CD4-positive, alpha-beta T cell (primary cell): ENCODE results near the gene LITAF. TPM values are rescaled to one million over a fixed set of nuclear protein-coding genes. Genes with fewer than 3 reads are reported as not detected.

Experiments
- ATAC-seq: fragments of 200-7000 bp; cut with Tn5 transposase; one replicate; pipeline ENCODE4 v1.10.0; 2022; ENCODE audit warnings: mild to moderate bottlenecking; ENCODE audit not compliant: poor library complexity
- CTCF ChIA-PET: fragments of 350-600 bp; sonication (Branson Sonifier 250); formaldehyde crosslinking; loops from one replicate; lab custom pipeline; 2021; ENCODE audit warnings: antibody characterized with exemption, inconsistent platforms; lab: Charles Lee
- POLR2A ChIA-PET: fragments of 350-600 bp; sonication (Branson Sonifier 250); formaldehyde crosslinking; loops from one replicate; lab custom pipeline; 2021; ENCODE audit warnings: antibody characterized with exemption, inconsistent platforms; lab: Charles Lee
- DNase-seq, 14 experiments: peaks; one replicate each; pipeline ENCODE4 v3.0.0-alpha.2; 2013 to 2020; ENCODE audit warnings: mixed read lengths in 2 of 14
- H3K27ac ChIP-seq, 2 donors: one replicate each; pipeline versions ENCODE4 v1.5.1 to v1.7.0; 2013; ENCODE audit warnings: low read length in 2 of 2, low read depth in 1 of 2, mild to moderate bottlenecking in 1 of 2
- H3K27me3 ChIP-seq, 2 experiments: 1 replicate in 1 of 2; 2 replicates in 1 of 2; pipeline versions ENCODE4 v1.6.1 to v1.7.0; 2013; ENCODE audit warnings: low read length in 2 of 2, control low read depth in 1 of 2, mild to moderate bottlenecking in 1 of 2, moderate library complexity in 1 of 2; ENCODE audit not compliant: insufficient read depth in 2 of 2, control insufficient read depth in 1 of 2
- H3K36me3 ChIP-seq: one replicate; pipeline ENCODE4 v1.6.1; 2013; ENCODE audit warnings: low read length, control low read depth; ENCODE audit not compliant: insufficient read depth
- H3K4me1 ChIP-seq: one replicate; pipeline ENCODE4 v1.6.1; 2013; ENCODE audit warnings: low read length, control low read depth; ENCODE audit not compliant: insufficient read depth
- H3K4me3 ChIP-seq: one replicate; pipeline ENCODE4 v1.5.1; 2013; ENCODE audit warnings: mild to moderate bottlenecking, low read length, moderate library complexity
- H3K9me3 ChIP-seq, 2 experiments: 1 replicate in 1 of 2; 2 replicates in 1 of 2; pipeline versions ENCODE4 v1.6.1 to v1.7.0; 2013; ENCODE audit warnings: low read length in 2 of 2, mild to moderate bottlenecking in 2 of 2, control low read depth in 1 of 2, moderate library complexity in 1 of 2; ENCODE audit not compliant: control insufficient read depth in 1 of 2, insufficient read depth in 1 of 2
- H3K27ac Mint-ChIP-seq: one replicate; pipeline ENCODE4 v1.8.0; 2020; ENCODE audit warnings: mixed read lengths
- H3K27me3 Mint-ChIP-seq: one replicate; pipeline ENCODE4 v1.8.0; 2021; ENCODE audit warnings: mixed read lengths
- H3K36me3 Mint-ChIP-seq: one replicate; pipeline ENCODE4 v1.8.0; 2021; ENCODE audit warnings: low read depth, mixed read lengths
- H3K4me1 Mint-ChIP-seq: one replicate; pipeline ENCODE4 v1.8.0; 2021; ENCODE audit warnings: low read depth, mixed read lengths
- H3K4me3 Mint-ChIP-seq: one replicate; pipeline ENCODE4 v1.8.0; 2020; ENCODE audit warnings: mild to moderate bottlenecking, mixed read lengths
- H3K9me3 Mint-ChIP-seq: one replicate; pipeline ENCODE4 v1.8.0; 2020; ENCODE audit warnings: mixed read lengths
- intact Hi-C, 2 experiments: fragments of 100-400 bp; cut with DNase I in 1 of 2; cut with micrococcal nuclease in 1 of 2; formaldehyde crosslinking; loops; one replicate each; pipeline versions ENCODE4 v1.15.1 to v1.9.0; 2023 to 2025; cut with DNase I, micrococcal nuclease
- total RNA-seq, 174 experiments: library from RNA in 2 of 174; stranded (reverse) in 2 of 174; gene quantifications; one replicate each; pipeline ENCODE4 v1.2.3 and lab custom pipeline; 2021 to 2026
- TF ChIP-seq, protein P1 (sequence below): fragments of 200-600 bp; IDR thresholded peaks from one replicate; pipeline ENCODE4 v1.8.0; 2022; ENCODE audit warnings: antibody characterized with exemption, mild to moderate bottlenecking

Gene LITAF
- total RNA-seq, 2 experiments from 2014 or later = 226 to 257 TPM

DNA sequence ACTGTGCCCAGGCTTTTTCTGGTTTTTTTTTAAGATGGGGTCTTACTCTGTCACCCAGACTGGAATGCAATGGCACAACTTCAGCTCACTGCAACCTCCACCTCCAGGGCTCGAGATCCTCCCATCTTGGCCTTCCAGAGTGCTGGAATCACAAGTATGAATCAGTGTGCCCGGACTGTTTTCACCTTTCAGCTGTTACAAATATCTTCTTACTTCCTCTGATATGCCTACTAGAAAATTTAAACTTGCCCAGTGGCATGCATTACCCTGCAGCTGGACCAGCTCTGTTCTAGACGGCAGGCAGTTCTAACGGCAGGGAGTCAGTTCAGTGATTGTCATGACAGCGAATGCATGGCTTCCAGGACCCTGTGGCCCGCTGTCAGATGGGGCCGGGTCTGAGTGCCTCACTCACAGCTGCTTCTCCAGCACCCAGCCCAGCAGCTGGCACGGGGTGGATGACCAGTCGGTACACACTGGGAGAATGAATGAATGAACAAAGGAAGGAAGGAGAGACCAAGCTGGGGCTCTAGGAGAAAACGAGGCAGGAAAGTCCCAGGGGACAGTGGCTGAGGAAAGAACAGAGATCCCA, 28.0 kb upstream of the LITAF start:
- H3K4me3 Mint-ChIP-seq = no peak overlapping the region
- peaks cover 39% of the 10 kb centered on the region for H3K4me1 Mint-ChIP-seq
- CTCF ChIA-PET = no interaction called here
- H3K27me3 Mint-ChIP-seq = no peaks in the 10 kb centered on the region
- H3K9me3 ChIP-seq = peaks cover 0 to under 1% of the 10 kb centered on the region in 2 experiments
- TF ChIP-seq, protein P1, sequence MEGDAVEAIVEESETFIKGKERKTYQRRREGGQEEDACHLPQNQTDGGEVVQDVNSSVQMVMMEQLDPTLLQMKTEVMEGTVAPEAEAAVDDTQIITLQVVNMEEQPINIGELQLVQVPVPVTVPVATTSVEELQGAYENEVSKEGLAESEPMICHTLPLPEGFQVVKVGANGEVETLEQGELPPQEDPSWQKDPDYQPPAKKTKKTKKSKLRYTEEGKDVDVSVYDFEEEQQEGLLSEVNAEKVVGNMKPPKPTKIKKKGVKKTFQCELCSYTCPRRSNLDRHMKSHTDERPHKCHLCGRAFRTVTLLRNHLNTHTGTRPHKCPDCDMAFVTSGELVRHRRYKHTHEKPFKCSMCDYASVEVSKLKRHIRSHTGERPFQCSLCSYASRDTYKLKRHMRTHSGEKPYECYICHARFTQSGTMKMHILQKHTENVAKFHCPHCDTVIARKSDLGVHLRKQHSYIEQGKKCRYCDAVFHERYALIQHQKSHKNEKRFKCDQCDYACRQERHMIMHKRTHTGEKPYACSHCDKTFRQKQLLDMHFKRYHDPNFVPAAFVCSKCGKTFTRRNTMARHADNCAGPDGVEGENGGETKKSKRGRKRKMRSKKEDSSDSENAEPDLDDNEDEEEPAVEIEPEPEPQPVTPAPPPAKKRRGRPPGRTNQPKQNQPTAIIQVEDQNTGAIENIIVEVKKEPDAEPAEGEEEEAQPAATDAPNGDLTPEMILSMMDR = no peak
- intact Hi-C loops = no loop called here
- DNase-seq (no peak), ATAC-seq (no peak)
- no peak overlapping the region for H3K27ac Mint-ChIP-seq
- H3K36me3 ChIP-seq = no peaks in the 10 kb centered on the region
- no peak overlapping the region for H3K4me3 ChIP-seq
- POLR2A ChIA-PET = no interaction called here
- H3K27ac ChIP-seq = no peak overlapping the region
- no peaks in the 10 kb centered on the region for H3K27me3 ChIP-seq
- no peaks in the 10 kb centered on the region for H3K9me3 Mint-ChIP-seq
- peaks cover 49% of the 10 kb centered on the region for H3K4me1 ChIP-seq
- no peaks in the 10 kb centered on the region for H3K36me3 Mint-ChIP-seq

DNA sequence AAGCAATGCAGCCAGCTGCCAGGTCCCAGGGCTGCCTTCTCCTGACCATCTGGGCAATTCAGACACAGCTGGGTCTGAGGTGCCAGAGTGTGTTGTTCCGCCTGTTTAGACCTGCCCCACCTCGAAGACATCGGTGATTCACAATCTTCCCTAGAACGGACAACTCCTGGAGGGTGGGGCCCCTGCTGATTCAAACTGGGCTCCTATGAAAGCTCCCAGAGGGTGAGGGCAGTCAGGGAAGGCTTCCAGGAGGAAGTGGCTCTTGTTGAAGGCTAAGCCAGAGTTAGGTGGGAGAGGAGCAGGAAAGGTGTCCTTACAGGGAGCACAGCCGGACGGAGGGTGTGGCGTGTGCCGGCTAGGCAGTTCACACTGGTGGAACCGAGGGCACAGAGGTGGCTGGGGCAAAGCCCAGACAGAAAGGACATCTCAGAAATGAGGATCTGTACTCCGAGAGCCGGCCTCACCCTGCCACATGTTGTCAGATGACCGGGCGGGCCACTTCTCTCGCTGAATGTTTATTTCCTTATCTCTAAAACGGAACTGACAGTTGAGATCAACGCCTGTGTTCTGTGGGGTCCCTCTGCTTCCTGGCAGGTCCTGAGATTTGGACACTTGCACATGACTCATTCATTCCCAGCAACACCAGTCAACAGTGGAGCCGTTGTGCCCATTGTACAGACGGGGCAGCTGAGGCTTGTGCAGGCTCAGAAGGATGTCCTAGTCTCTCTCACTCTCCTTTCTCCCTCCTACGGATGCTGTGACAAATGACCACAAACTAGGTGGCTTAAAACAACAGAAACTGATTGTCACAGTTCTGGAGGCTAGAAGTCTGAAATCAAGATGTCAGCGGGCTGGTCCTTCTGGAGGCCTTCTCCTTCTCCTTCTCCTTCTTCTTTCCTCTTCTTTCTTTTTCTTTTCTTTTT, 26.9 kb upstream of the LITAF start:
- Mint-ChIP-seq H3K27me3 (no peaks in the 10 kb centered on the region), H3K4me1 (peaks cover 35% of the 10 kb centered on the region), H3K9me3 (no peaks in the 10 kb centered on the region), H3K27ac (peak overlapping the region; percentile 49), H3K36me3 (no peaks in the 10 kb centered on the region), H3K4me3 (no peak overlapping the region)
- intact Hi-C loops = no loop called here
- ATAC-seq (peak; percentile 26), DNase-seq (peak in 3 of 14 experiments; percentile 56 to 61 (median 57))
- TF ChIP-seq, protein P1 = no peak
- no peak overlapping the region for H3K4me3 ChIP-seq
- peaks cover 39% of the 10 kb centered on the region for H3K4me1 ChIP-seq
- no peaks in the 10 kb centered on the region for H3K27me3 ChIP-seq
- CTCF ChIA-PET = no interaction called here
- no peaks in the 10 kb centered on the region for H3K36me3 ChIP-seq
- no peaks in the 10 kb centered on the region for H3K9me3 ChIP-seq
- POLR2A ChIA-PET = interaction anchor here (1.2 kb wide), 1 partner anchor 8 kb away, joined by 9 read pairs; no protein-coding TSS in a partner anchor
- H3K27ac ChIP-seq = peak overlapping the region in 1 of 2 donors; percentile 6

DNA sequence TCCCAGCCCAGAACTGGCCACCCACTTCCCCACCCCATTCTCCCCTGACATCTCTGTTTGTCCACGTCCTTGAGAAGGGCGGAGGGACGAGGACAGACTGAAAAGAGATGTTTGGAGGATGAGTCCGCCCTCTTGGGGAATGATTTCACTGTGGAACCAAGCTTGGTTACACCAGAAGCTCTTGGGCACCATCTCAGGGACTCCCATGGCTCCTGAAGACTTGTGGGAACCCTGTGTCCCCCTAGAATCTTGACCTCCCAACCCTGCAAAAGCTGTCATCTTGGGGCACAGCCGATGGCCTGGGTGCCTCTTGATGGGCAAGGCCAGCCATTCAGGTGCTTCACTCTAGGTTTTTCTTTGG, 25.9 kb upstream of the LITAF start:
- CTCF ChIA-PET = no interaction called here
- peak overlapping the region; percentile 49 for H3K27ac Mint-ChIP-seq
- no peaks in the 10 kb centered on the region for H3K27me3 Mint-ChIP-seq
- no peak for DNase-seq
- no peaks in the 10 kb centered on the region for H3K9me3 ChIP-seq
- TF ChIP-seq, protein P1 = no peak
- no peaks in the 10 kb centered on the region for H3K27me3 ChIP-seq
- POLR2A ChIA-PET = interaction anchor here (1.2 kb wide), 1 partner anchor 9 kb away, joined by 9 read pairs; no protein-coding TSS in a partner anchor
- H3K36me3 Mint-ChIP-seq = no peaks in the 10 kb centered on the region
- no peak overlapping the region for H3K4me3 ChIP-seq
- H3K4me1 Mint-ChIP-seq = peaks cover 29% of the 10 kb centered on the region
- intact Hi-C loops = no loop called here
- no peak overlapping the region for H3K27ac ChIP-seq
- ATAC-seq = no peak
- no peaks in the 10 kb centered on the region for H3K9me3 Mint-ChIP-seq
- peaks cover 29% of the 10 kb centered on the region for H3K4me1 ChIP-seq
- H3K36me3 ChIP-seq = no peaks in the 10 kb centered on the region
- H3K4me3 Mint-ChIP-seq = no peak overlapping the region
